Measurements from ENCODE around the gene WWC2.
"Not testable (repeated sequence)": the region's sequence is repeated elsewhere in the genome, so short reads cannot be mapped to it uniquely, and the experiment has no call there.

GRCh38 chr4:183324056-183324455 lies 225.0 kb downstream of the WWC2 start:
- TF ChIP-seq POLR2A, CTCF (IDR thresholded peaks at IDR 0.05): not testable (repeated sequence)

Measured in uterus (tissue), 2 donors.